SK-N-SH treated with all-trans-retinoic acid at 6 μM for 48 hours (cell line): ENCODE data around the gene TPH2.
A peak's percentile ranks its signal among the peaks of the same experiment; 100 is the strongest.

ENCODE experiments used
- ATAC-seq: fragments of 200-7000 bp; cut with Tn5 transposase; 3 replicates; pipeline ENCODE4 v1.9.1; 2020; ENCODE audit warnings: mild to moderate bottlenecking, moderate library complexity
- BACH2 ChIP-seq: fragments of 250-450 bp; sonication (Bioruptor Pico); IDR thresholded peaks from 2 replicates; pipeline ENCODE4 v1.9.0; 2021; ENCODE audit warnings: mild to moderate bottlenecking, borderline replicate concordance
- ESRRG ChIP-seq: fragments of 250-450 bp; sonication (Bioruptor Pico); IDR thresholded peaks from 2 replicates; pipeline ENCODE4 v1.6.1; 2021; ENCODE audit warnings: mild to moderate bottlenecking
- ISL1 ChIP-seq: fragments of 250-450 bp; sonication (Bioruptor Pico); IDR thresholded peaks from 2 replicates; pipeline ENCODE4 v2.1.2; 2022; ENCODE audit warnings: mild to moderate bottlenecking, moderate library complexity
- OSR1 ChIP-seq: fragments of 250-450 bp; sonication (Bioruptor Pico); IDR thresholded peaks from 2 replicates; pipeline ENCODE4 v1.8.0; 2022; ENCODE audit warnings: moderate library complexity, mild to moderate bottlenecking, inconsistent platforms
- PPARA ChIP-seq: fragments of 250-450 bp; sonication (Bioruptor Pico); IDR thresholded peaks from 2 replicates; pipeline ENCODE4 v1.5.0; 2020; ENCODE audit warnings: mild to moderate bottlenecking, borderline replicate concordance
- SNAI2 ChIP-seq: fragments of 250-450 bp; sonication (Bioruptor Pico); IDR thresholded peaks from 2 replicates; pipeline ENCODE4 v1.5.0; 2020; ENCODE audit warnings: mild to moderate bottlenecking, moderate library complexity
- TCF4 ChIP-seq: fragments of 250-450 bp; sonication (Bioruptor Pico); IDR thresholded peaks from 2 replicates; pipeline ENCODE4 v1.8.0; 2021; ENCODE audit warnings: mild to moderate bottlenecking, moderate library complexity, borderline replicate concordance
- TOX ChIP-seq: fragments of 250-450 bp; sonication (Bioruptor Pico); IDR thresholded peaks from 2 replicates; pipeline ENCODE4 v1.8.0; 2021; ENCODE audit warnings: mild to moderate bottlenecking, moderate library complexity, borderline replicate concordance
- ZC3H10 ChIP-seq: fragments of 250-450 bp; sonication (Bioruptor Pico); IDR thresholded peaks from 2 replicates; pipeline ENCODE4 v1.5.1; 2021; ENCODE audit warnings: mild to moderate bottlenecking, moderate library complexity
- ZFP30 ChIP-seq: fragments of 450-650 bp; formaldehyde crosslinking; IDR thresholded peaks from 2 replicates; pipeline ENCODE4 v1.5.0; 2022; ENCODE audit warnings: mild to moderate bottlenecking, moderate library complexity
- ZNF565 ChIP-seq: fragments of 450-650 bp; formaldehyde crosslinking; conservative IDR thresholded peaks from 2 replicates; pipeline ENCODE4 v1.5.0; 2020; ENCODE audit warnings: low read depth, mild to moderate bottlenecking, moderate library complexity
- ZNF70 ChIP-seq: fragments of 450-650 bp; formaldehyde crosslinking; IDR thresholded peaks from 2 replicates; pipeline ENCODE4 v1.5.0; 2020; ENCODE audit warnings: mild to moderate bottlenecking, moderate library complexity
- TF ChIP-seq, protein P1 (sequence below): fragments of 250-450 bp; sonication (Bioruptor Pico); IDR thresholded peaks from 2 replicates; pipeline ENCODE4 v1.5.1; 2021; ENCODE audit warnings: mild to moderate bottlenecking, moderate library complexity
- TF ChIP-seq, protein P2 (sequence below): fragments of 250-450 bp; sonication (Bioruptor Pico); IDR thresholded peaks from 2 replicates; pipeline ENCODE4 v1.5.1; 2020; ENCODE audit warnings: low read depth, mild to moderate bottlenecking, moderate library complexity
- TF ChIP-seq, protein P3 (sequence below): fragments of 250-450 bp; sonication (Bioruptor Pico); IDR thresholded peaks from 2 replicates; pipeline ENCODE4 v1.8.0; 2021; ENCODE audit warnings: low read depth, mild to moderate bottlenecking, moderate library complexity, borderline replicate concordance
- TF ChIP-seq, protein P4 (sequence below): fragments of 250-450 bp; sonication (Bioruptor Pico); IDR thresholded peaks from 2 replicates; pipeline ENCODE4 v1.5.0; 2020; ENCODE audit warnings: mild to moderate bottlenecking, moderate library complexity

Gene TPH2

DNA sequence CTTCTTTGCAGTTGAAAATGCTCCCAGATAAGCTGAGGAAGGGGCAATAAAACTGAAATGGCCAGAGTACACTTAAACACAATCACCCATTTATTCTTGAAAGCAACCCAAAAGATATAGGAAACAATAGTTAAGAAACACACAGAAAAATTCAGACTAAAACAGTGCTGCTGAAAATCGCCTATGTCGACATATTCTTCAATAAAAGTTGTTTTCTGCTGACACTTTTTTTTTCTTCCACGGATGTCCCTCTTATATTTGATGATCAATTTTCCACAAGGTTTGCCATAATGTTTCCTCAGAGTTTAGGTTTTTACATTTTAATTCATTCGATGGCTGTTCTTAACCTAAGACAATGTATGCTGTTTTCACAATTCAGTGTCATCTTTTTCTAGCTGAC, 74.2 kb downstream of the TPH2 start:
- ATAC-seq, result no peak
- no peak for TF ChIP-seq ISL1 (CRISPR knock-in tag)
- TF ChIP-seq, protein P1, sequence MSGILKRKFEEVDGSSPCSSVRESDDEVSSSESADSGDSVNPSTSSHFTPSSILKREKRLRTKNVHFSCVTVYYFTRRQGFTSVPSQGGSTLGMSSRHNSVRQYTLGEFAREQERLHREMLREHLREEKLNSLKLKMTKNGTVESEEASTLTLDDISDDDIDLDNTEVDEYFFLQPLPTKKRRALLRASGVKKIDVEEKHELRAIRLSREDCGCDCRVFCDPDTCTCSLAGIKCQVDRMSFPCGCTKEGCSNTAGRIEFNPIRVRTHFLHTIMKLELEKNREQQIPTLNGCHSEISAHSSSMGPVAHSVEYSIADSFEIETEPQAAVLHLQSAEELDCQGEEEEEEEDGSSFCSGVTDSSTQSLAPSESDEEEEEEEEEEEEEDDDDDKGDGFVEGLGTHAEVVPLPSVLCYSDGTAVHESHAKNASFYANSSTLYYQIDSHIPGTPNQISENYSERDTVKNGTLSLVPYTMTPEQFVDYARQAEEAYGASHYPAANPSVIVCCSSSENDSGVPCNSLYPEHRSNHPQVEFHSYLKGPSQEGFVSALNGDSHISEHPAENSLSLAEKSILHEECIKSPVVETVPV, result no peak
- no peak for TF ChIP-seq ZNF70
- TF ChIP-seq, protein P2, sequence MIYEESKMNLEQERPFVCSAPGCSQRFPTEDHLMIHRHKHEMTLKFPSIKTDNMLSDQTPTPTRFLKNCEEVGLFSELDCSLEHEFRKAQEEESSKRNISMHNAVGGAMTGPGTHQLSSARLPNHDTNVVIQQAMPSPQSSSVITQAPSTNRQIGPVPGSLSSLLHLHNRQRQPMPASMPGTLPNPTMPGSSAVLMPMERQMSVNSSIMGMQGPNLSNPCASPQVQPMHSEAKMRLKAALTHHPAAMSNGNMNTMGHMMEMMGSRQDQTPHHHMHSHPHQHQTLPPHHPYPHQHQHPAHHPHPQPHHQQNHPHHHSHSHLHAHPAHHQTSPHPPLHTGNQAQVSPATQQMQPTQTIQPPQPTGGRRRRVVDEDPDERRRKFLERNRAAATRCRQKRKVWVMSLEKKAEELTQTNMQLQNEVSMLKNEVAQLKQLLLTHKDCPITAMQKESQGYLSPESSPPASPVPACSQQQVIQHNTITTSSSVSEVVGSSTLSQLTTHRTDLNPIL (CRISPR knock-in tag), result no peak
- no peak for TF ChIP-seq TCF4 (CRISPR knock-in tag)
- TF ChIP-seq, protein P3, sequence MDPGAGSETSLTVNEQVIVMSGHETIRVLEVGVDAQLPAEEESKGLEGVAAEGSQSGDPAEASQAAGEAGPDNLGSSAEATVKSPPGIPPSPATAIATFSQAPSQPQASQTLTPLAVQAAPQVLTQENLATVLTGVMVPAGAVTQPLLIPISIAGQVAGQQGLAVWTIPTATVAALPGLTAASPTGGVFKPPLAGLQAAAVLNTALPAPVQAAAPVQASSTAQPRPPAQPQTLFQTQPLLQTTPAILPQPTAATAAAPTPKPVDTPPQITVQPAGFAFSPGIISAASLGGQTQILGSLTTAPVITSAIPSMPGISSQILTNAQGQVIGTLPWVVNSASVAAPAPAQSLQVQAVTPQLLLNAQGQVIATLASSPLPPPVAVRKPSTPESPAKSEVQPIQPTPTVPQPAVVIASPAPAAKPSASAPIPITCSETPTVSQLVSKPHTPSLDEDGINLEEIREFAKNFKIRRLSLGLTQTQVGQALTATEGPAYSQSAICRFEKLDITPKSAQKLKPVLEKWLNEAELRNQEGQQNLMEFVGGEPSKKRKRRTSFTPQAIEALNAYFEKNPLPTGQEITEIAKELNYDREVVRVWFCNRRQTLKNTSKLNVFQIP (CRISPR knock-in tag), result no peak
- no peak for TF ChIP-seq TOX (CRISPR knock-in tag)
- no peak for TF ChIP-seq ZFP30 (CRISPR knock-in tag)
- no peak for TF ChIP-seq ESRRG (CRISPR knock-in tag)
- TF ChIP-seq PPARA (CRISPR knock-in tag), result no peak
- TF ChIP-seq SNAI2 (CRISPR knock-in tag), result no peak
- TF ChIP-seq BACH2 (CRISPR knock-in tag), result no peak
- TF ChIP-seq ZNF565 (CRISPR knock-in tag), result no peak

DNA sequence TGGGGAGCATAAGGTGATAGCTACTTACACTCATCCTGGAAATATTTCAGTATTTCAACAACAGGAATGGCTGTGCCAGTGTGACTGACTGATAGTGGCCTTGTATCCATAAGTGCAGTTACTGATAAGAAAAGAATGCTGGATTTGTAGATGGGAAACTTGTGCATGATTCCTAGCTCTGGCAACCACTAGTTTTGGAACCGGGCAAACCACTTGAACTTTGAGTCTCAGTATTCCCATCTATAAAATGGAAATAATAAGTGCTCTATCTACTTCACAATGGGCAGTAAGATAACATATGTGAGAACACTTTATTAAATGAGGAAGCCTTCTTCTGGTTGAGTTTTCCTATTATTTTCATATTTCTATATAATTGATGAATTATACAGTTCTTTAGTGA, 77.2 kb downstream of the TPH2 start:
- TF ChIP-seq ZC3H10, result no peak
- ATAC-seq, result no peak

DNA sequence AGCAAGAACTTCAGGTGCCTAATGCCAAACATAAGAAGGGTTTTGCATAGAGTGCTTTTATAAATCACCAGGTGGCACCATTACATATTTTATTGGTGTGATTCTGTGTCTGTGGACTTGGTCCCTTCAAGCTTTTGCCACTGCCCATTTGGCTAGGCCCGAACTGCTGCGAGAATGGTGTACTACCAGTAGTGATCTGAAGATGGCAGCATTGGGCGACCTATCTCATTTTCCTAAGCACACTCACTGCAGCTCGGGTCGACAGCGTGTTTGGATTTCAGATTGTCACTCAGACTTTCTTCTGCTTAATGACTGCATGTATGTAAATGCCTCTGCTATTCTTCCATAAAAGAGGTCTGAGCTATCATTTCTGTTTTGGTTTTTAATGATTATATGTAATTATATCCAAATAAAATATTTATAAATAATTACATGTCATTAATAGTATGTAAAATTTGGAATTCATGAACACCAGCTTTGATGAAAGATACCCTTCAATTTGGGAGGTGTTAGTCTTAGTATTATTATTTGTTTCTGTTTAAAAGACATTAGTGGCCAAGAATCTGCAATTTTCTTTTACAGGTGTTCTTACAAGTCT, 78.5 kb downstream of the TPH2 start:
- TF ChIP-seq, protein P1, result no peak
- no peak for TF ChIP-seq PPARA (CRISPR knock-in tag)
- ATAC-seq, result peak; percentile 99

DNA sequence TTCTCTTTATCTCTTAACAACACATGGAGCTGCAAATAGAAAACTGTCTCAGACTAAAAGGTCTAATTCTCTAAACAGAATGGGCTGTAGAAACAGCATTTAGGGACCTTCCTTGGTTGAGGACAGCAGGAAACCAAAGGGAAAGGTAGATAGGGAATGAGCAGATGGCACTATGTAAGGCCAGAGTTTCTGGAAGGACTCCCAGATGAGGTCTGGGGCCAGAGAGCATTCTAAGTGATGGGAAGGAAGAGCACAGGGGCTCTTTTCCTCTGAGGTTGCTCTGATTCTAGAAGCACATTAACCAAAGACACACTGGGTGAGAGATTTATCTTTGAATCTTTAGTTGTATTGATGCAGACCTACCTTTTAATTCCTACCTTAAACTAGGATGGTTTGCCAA, 79.4 kb downstream of the TPH2 start:
- ATAC-seq, result no peak
- TF ChIP-seq ZNF70 (no peak), ESRRG (CRISPR knock-in tag) (no peak), TOX (CRISPR knock-in tag) (no peak)

DNA sequence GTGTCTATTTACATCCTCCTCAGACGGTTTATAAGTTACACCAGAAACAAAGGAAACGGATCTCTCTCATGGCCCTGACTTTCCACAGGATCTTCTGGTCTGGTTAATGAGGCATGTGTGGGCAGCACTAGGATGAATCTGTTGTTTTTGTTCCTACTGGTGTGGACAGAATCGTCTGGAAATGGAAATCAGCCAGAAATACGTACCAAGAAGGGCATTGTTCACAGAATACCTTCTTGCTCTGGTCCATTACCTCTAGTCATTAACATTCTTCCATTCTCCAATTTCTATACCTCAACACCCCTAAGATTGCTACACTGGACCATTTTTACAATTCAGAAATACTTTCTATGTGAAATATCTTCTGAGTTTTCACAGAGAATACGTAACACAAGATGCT, 86.0 kb downstream of the TPH2 start:
- ATAC-seq, result no peak
- TF ChIP-seq PPARA (CRISPR knock-in tag) (no peak), SNAI2 (CRISPR knock-in tag) (no peak), OSR1 (CRISPR knock-in tag) (no peak), TCF4 (CRISPR knock-in tag) (no peak), ESRRG (CRISPR knock-in tag) (no peak), ZNF70 (no peak), BACH2 (CRISPR knock-in tag) (no peak)
- TF ChIP-seq, protein P1, result no peak
- TF ChIP-seq, protein P4, sequence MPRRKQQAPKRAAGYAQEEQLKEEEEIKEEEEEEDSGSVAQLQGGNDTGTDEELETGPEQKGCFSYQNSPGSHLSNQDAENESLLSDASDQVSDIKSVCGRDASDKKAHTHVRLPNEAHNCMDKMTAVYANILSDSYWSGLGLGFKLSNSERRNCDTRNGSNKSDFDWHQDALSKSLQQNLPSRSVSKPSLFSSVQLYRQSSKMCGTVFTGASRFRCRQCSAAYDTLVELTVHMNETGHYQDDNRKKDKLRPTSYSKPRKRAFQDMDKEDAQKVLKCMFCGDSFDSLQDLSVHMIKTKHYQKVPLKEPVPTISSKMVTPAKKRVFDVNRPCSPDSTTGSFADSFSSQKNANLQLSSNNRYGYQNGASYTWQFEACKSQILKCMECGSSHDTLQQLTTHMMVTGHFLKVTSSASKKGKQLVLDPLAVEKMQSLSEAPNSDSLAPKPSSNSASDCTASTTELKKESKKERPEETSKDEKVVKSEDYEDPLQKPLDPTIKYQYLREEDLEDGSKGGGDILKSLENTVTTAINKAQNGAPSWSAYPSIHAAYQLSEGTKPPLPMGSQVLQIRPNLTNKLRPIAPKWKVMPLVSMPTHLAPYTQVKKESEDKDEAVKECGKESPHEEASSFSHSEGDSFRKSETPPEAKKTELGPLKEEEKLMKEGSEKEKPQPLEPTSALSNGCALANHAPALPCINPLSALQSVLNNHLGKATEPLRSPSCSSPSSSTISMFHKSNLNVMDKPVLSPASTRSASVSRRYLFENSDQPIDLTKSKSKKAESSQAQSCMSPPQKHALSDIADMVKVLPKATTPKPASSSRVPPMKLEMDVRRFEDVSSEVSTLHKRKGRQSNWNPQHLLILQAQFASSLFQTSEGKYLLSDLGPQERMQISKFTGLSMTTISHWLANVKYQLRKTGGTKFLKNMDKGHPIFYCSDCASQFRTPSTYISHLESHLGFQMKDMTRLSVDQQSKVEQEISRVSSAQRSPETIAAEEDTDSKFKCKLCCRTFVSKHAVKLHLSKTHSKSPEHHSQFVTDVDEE (CRISPR knock-in tag), result no peak
